ENCODE measurements around the gene ASL.

DNA sequence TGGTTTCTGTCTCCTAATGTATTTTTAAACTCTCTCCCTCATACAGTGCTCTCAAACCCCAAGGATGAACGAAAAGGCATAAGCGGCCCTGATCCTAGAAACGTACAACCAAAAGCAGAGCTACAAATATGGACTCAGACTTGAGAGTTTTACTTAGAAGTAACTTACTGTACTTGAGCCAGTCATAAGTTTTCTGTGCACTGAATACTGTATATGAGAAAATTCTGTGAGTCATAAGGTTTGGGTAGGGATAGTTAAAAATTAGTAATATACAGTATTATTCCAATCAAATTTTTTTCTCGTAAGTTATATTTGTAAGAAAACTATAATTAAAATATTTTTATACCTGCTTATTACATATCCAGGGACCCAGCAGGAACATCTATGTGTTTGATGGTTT is 5.9 kb upstream of the ASL start:
- TF ChIP-seq, protein P1, sequence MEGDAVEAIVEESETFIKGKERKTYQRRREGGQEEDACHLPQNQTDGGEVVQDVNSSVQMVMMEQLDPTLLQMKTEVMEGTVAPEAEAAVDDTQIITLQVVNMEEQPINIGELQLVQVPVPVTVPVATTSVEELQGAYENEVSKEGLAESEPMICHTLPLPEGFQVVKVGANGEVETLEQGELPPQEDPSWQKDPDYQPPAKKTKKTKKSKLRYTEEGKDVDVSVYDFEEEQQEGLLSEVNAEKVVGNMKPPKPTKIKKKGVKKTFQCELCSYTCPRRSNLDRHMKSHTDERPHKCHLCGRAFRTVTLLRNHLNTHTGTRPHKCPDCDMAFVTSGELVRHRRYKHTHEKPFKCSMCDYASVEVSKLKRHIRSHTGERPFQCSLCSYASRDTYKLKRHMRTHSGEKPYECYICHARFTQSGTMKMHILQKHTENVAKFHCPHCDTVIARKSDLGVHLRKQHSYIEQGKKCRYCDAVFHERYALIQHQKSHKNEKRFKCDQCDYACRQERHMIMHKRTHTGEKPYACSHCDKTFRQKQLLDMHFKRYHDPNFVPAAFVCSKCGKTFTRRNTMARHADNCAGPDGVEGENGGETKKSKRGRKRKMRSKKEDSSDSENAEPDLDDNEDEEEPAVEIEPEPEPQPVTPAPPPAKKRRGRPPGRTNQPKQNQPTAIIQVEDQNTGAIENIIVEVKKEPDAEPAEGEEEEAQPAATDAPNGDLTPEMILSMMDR (IDR thresholded peaks at IDR 0.05): no peak
- no peak for TF ChIP-seq POLR2A (IDR thresholded peaks at IDR 0.05)

All from body of pancreas (tissue), 4 donors.